Ishikawa (cell line): ENCODE measurements around the gene HSPA2.

Experiments used
- CEBPB ChIP-seq: IDR thresholded peaks from 2 replicates; pipeline ENCODE4 v1.6.1; 2012
- CREB1 ChIP-seq: IDR thresholded peaks from 2 replicates; pipeline ENCODE4 v1.6.1; 2012; ENCODE audit warnings: low read depth
- EGR1 ChIP-seq: IDR thresholded peaks from 2 replicates; pipeline ENCODE4 v1.6.1; 2012
- EP300 ChIP-seq: IDR thresholded peaks from 2 replicates; pipeline ENCODE4 v1.6.1; 2012; ENCODE audit warnings: borderline replicate concordance
- FOXM1 ChIP-seq: IDR thresholded peaks from 2 replicates; pipeline ENCODE4 v1.6.1; 2012; ENCODE audit warnings: low read depth, borderline replicate concordance
- NFIC ChIP-seq: IDR thresholded peaks from 2 replicates; pipeline ENCODE4 v1.6.1; 2012
- RAD21 ChIP-seq: IDR thresholded peaks from 2 replicates; pipeline ENCODE4 v1.6.1; 2012; ENCODE audit warnings: low read depth
- TAF1 ChIP-seq: IDR thresholded peaks from 2 replicates; pipeline ENCODE4 v1.6.1; 2012; ENCODE audit warnings: low read depth, mild to moderate bottlenecking
- TCF12 ChIP-seq: IDR thresholded peaks from 2 replicates; pipeline ENCODE4 v1.6.1; 2012; ENCODE audit warnings: low read depth
- TEAD4 ChIP-seq: IDR thresholded peaks from 2 replicates; pipeline ENCODE4 v1.6.1; 2012
- YY1 ChIP-seq: IDR thresholded peaks from 2 replicates; pipeline ENCODE4 v1.6.1; 2012; ENCODE audit warnings: low read depth
- ZBTB7A ChIP-seq: IDR thresholded peaks from 2 replicates; pipeline ENCODE4 v1.6.1; 2012; ENCODE audit warnings: low read depth
- TF ChIP-seq, protein P1 (sequence below): IDR thresholded peaks from 2 replicates; pipeline ENCODE4 v1.6.1; 2012
- TF ChIP-seq, protein P2 (sequence below): IDR thresholded peaks from 2 replicates; pipeline ENCODE4 v1.6.1; 2012; ENCODE audit warnings: low read depth, mild to moderate bottlenecking
- TF ChIP-seq, protein P3 (sequence below): IDR thresholded peaks from 2 replicates; pipeline ENCODE4 v1.6.1; 2012

HSPA2 gene

DNA sequence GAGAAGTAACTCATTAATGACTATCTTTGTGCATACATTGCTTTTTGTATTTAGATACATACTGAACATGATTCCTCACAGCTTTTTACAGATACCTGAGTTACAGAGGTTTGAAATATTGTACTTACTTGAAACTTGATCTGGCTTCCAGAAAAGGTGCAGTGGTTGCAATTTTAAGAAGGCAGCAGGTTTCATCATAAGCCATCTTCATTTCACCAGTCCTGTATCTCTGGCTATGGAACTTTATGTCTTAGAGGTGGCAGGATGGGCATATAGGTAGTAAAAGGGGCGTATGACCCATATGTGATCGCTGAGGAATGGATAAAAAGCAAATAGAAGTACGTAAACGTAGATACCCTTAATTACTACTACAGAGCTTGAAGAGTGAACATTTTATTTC lies 22.3 kb upstream of the HSPA2 start:
- no peak for TF ChIP-seq EP300
- no peak for TF ChIP-seq FOXM1
- no peak for TF ChIP-seq NFIC
- TF ChIP-seq RAD21 = no peak
- no peak for TF ChIP-seq CEBPB
- TF ChIP-seq EGR1 = no peak
- TF ChIP-seq, protein P1, sequence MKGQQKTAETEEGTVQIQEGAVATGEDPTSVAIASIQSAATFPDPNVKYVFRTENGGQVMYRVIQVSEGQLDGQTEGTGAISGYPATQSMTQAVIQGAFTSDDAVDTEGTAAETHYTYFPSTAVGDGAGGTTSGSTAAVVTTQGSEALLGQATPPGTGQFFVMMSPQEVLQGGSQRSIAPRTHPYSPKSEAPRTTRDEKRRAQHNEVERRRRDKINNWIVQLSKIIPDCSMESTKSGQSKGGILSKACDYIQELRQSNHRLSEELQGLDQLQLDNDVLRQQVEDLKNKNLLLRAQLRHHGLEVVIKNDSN = no peak
- TF ChIP-seq TEAD4 = no peak
- TF ChIP-seq YY1 = no peak
- TF ChIP-seq TAF1 = no peak
- TF ChIP-seq ZBTB7A = no peak
- TF ChIP-seq, protein P2, sequence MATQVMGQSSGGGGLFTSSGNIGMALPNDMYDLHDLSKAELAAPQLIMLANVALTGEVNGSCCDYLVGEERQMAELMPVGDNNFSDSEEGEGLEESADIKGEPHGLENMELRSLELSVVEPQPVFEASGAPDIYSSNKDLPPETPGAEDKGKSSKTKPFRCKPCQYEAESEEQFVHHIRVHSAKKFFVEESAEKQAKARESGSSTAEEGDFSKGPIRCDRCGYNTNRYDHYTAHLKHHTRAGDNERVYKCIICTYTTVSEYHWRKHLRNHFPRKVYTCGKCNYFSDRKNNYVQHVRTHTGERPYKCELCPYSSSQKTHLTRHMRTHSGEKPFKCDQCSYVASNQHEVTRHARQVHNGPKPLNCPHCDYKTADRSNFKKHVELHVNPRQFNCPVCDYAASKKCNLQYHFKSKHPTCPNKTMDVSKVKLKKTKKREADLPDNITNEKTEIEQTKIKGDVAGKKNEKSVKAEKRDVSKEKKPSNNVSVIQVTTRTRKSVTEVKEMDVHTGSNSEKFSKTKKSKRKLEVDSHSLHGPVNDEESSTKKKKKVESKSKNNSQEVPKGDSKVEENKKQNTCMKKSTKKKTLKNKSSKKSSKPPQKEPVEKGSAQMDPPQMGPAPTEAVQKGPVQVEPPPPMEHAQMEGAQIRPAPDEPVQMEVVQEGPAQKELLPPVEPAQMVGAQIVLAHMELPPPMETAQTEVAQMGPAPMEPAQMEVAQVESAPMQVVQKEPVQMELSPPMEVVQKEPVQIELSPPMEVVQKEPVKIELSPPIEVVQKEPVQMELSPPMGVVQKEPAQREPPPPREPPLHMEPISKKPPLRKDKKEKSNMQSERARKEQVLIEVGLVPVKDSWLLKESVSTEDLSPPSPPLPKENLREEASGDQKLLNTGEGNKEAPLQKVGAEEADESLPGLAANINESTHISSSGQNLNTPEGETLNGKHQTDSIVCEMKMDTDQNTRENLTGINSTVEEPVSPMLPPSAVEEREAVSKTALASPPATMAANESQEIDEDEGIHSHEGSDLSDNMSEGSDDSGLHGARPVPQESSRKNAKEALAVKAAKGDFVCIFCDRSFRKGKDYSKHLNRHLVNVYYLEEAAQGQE = no peak
- TF ChIP-seq, protein P3, sequence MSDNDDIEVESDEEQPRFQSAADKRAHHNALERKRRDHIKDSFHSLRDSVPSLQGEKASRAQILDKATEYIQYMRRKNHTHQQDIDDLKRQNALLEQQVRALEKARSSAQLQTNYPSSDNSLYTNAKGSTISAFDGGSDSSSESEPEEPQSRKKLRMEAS = no peak

DNA sequence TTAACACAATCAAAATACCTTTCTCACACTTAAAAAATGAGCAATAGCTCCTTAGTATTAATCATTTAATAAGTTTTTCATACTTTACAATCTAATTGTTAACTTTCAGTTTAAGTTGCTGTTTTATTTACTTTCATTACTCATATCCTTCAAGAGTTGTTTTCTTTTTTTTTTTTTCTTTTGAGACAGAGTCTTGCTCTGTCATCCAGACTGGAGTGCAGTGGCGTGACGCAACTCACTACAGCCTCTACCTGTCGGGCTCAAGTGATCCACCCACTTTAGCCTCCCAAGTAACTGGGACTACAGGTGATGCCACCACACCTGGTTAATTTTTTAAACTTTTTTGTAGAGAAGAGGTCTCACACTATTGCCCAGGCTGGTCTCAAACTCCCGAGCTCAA lies 19.8 kb upstream of the HSPA2 start:
- no peak for TF ChIP-seq FOXM1
- TF ChIP-seq TEAD4 = no peak
- no peak for TF ChIP-seq EGR1
- no peak for TF ChIP-seq EP300
- TF ChIP-seq, protein P2 = no peak
- TF ChIP-seq TAF1 = no peak
- no peak for TF ChIP-seq CREB1
- TF ChIP-seq, protein P1 = no peak
- TF ChIP-seq RAD21 = no peak
- no peak for TF ChIP-seq CEBPB
- no peak for TF ChIP-seq TCF12

DNA sequence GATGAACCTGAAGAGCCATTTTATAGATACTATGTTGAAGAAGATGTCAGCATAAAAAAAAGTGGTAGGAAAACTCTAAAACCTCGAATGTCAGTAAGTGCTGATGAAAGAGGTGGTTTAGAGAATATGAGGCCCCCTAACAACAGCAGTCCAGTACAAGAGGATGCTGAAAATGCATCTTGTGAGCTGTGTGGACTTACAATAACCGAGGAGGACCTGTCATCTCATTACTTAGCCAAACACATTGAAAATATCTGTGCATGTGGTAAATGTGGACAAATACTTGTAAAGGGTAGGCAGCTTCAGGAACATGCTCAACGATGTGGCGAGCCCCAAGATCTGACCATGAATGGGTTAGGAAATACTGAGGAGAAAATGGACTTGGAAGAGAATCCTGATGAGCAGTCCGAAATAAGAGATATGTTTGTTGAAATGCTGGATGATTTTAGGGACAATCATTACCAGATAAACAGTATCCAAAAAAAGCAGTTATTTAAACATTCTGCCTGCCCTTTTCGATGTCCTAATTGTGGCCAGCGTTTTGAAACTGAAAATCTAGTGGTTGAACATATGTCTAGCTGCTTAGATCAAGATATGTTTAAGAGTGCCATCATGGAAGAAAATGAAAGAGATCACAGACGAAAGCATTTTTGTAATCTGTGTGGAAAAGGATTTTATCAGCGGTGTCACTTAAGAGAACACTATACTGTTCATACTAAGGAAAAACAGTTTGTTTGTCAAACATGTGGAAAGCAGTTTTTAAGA lies 17.8 kb upstream of the HSPA2 start:
- TF ChIP-seq TCF12 = no peak
- TF ChIP-seq FOXM1 = no peak
- no peak for TF ChIP-seq ZBTB7A
- TF ChIP-seq, protein P2 = no peak
- TF ChIP-seq CEBPB = no peak
- TF ChIP-seq TEAD4 = no peak
- TF ChIP-seq, protein P3 = no peak
- TF ChIP-seq TAF1 = no peak
- TF ChIP-seq, protein P1 = no peak
- no peak for TF ChIP-seq EGR1
- TF ChIP-seq NFIC = no peak
- no peak for TF ChIP-seq CREB1
- TF ChIP-seq RAD21 = no peak
- TF ChIP-seq EP300 = no peak
- no peak for TF ChIP-seq YY1

DNA sequence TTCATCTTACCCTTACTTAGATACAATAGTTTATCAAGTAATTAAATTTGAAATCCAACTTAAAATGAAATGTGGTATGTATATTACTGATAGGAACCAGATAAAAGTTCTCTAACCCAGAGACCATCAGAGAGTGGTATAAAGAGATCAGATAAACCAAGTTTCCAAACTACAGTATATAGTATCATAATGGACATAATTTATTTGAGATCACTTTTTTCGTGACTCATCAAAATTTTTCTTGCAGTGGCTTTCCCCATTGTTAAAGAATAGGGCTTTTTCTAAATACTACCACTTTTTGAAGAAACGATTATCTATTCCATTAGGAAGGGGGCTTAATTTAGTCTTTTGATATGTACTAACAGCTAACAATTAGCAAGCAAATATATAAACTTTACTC lies 15.2 kb upstream of the HSPA2 start:
- TF ChIP-seq, protein P3 = no peak
- TF ChIP-seq YY1 = no peak
- no peak for TF ChIP-seq ZBTB7A
- no peak for TF ChIP-seq RAD21
- no peak for TF ChIP-seq TCF12
- TF ChIP-seq TAF1 = no peak
- no peak for TF ChIP-seq EP300
- no peak for TF ChIP-seq CREB1
- TF ChIP-seq CEBPB = no peak
- no peak for TF ChIP-seq FOXM1
